CD14-positive monocyte (primary cell): ENCODE results near the gene COLQ. TPM values are rescaled to one million over a fixed set of nuclear protein-coding genes. Genes with fewer than 3 reads are reported as not detected.
A peak's percentile ranks its signal among the peaks of the same experiment; 100 is the strongest.

Experiments
- DNase-seq, 3 donors: peaks; one replicate each; pipeline ENCODE4 v3.0.0-alpha.2; 2011 to 2022
- H2AFZ ChIP-seq: 2 replicates; pipeline ENCODE4 v1.6.0; 2012; ENCODE audit warnings: mild to moderate bottlenecking, low read depth, low read length, inconsistent platforms; ENCODE audit not compliant: insufficient read depth, poor library complexity, severe bottlenecking
- H3K27ac ChIP-seq, 2 donors: 1 replicate in 1 of 2; 2 replicates in 1 of 2; pipeline ENCODE4 v1.5.1; 2012 to 2013; ENCODE audit warnings: low read length in 2 of 2, control low read depth in 1 of 2, inconsistent platforms in 1 of 2, low read depth in 1 of 2, mild to moderate bottlenecking in 1 of 2
- H3K27me3 ChIP-seq, 2 donors: one replicate each; pipeline versions ENCODE4 v1.6.0 to v1.6.1; 2011 to 2013; ENCODE audit warnings: low read length in 2 of 2; ENCODE audit not compliant: control insufficient read depth in 2 of 2, insufficient read depth in 2 of 2
- H3K36me3 ChIP-seq, 2 donors: replicated peaks in 1 of 2; 1 replicate in 1 of 2; 2 replicates in 1 of 2; pipeline versions ENCODE4 v1.5.1 to v1.6.1; 2012 to 2013; ENCODE audit warnings: low read length in 2 of 2, control low read depth in 1 of 2, inconsistent platforms in 1 of 2, mild to moderate bottlenecking in 1 of 2; ENCODE audit not compliant: insufficient read depth in 2 of 2, control insufficient read depth in 1 of 2
- H3K4me1 ChIP-seq, 2 donors: 1 replicate in 1 of 2; 2 replicates in 1 of 2; pipeline versions ENCODE4 v1.5.1 to v1.6.1; 2012 to 2013; ENCODE audit warnings: low read length in 2 of 2, control low read depth in 1 of 2, inconsistent platforms in 1 of 2, mild to moderate bottlenecking in 1 of 2, moderate library complexity in 1 of 2; ENCODE audit not compliant: insufficient read depth in 2 of 2, control insufficient read depth in 1 of 2
- H3K4me2 ChIP-seq: replicated peaks from 2 replicates; pipeline ENCODE3; 2012; ENCODE audit warnings: low read length, moderate library complexity, mild to moderate bottlenecking; ENCODE audit not compliant: poor library complexity, severe bottlenecking; ENCODE audit errors: extremely low read depth
- H3K4me3 ChIP-seq, 3 experiments: fragments of 200-600 bp in 1 of 3; sonication (generic) in 1 of 3; replicated peaks in 1 of 3; 1 replicate in 2 of 3; 2 replicates in 1 of 3; pipeline ENCODE4 v1.5.1; 2011 to 2013; ENCODE audit warnings: low read length in 3 of 3, mild to moderate bottlenecking in 3 of 3, control low read depth in 2 of 3, low read depth in 2 of 3, inconsistent platforms in 1 of 3, moderate library complexity in 1 of 3
- H3K79me2 ChIP-seq: 2 replicates; pipeline ENCODE4 v1.6.0; 2012; ENCODE audit warnings: mild to moderate bottlenecking, control low read depth, inconsistent platforms, low read length, moderate library complexity; ENCODE audit not compliant: insufficient read depth
- H3K9ac ChIP-seq: 2 replicates; pipeline ENCODE4 v1.6.0; 2017; ENCODE audit warnings: low read length, mild to moderate bottlenecking; ENCODE audit not compliant: insufficient read depth, poor library complexity, severe bottlenecking
- H3K9me3 ChIP-seq, 2 donors: replicated peaks in 1 of 2; 1 replicate in 1 of 2; 2 replicates in 1 of 2; pipeline versions ENCODE4 v1.5.1 to v1.6.1; 2012 to 2013; ENCODE audit warnings: low read length in 2 of 2, control low read depth in 1 of 2; ENCODE audit not compliant: control insufficient read depth in 1 of 2, insufficient read depth in 1 of 2
- H4K20me1 ChIP-seq: 2 replicates; pipeline ENCODE4 v1.6.0; 2012; ENCODE audit warnings: mild to moderate bottlenecking, low read length, control low read depth, moderate library complexity; ENCODE audit not compliant: insufficient read depth
- H3K27ac Mint-ChIP-seq, 7 donors: one replicate each; pipeline ENCODE4 v1.8.0; 2020; ENCODE audit warnings: mild to moderate bottlenecking in 7 of 7, mixed read lengths in 7 of 7, moderate library complexity in 6 of 7, inconsistent platforms in 2 of 7
- H3K27me3 Mint-ChIP-seq, 3 donors: one replicate each; pipeline ENCODE4 v1.8.0; 2021 to 2022; ENCODE audit warnings: low read depth in 3 of 3, mild to moderate bottlenecking in 3 of 3, mixed read lengths in 3 of 3, moderate library complexity in 3 of 3, inconsistent platforms in 1 of 3
- H3K36me3 Mint-ChIP-seq, 2 donors: one replicate each; pipeline ENCODE4 v1.8.0; 2020; ENCODE audit warnings: mixed read lengths in 2 of 2, inconsistent platforms in 1 of 2, mild to moderate bottlenecking in 1 of 2
- H3K4me1 Mint-ChIP-seq: one replicate; pipeline ENCODE4 v1.8.0; 2020; ENCODE audit warnings: mild to moderate bottlenecking, mixed read lengths
- H3K4me3 Mint-ChIP-seq, 2 donors: one replicate each; pipeline ENCODE4 v1.8.0; 2020; ENCODE audit warnings: mild to moderate bottlenecking in 2 of 2, mixed read lengths in 2 of 2, moderate library complexity in 1 of 2
- H3K9me3 Mint-ChIP-seq, 7 donors: one replicate each; pipeline ENCODE4 v1.8.0; 2020 to 2022; ENCODE audit warnings: mixed read lengths in 7 of 7, mild to moderate bottlenecking in 6 of 7, moderate library complexity in 6 of 7, inconsistent platforms in 2 of 7
- CTCF ChIP-seq: fragments of 200-600 bp; IDR thresholded peaks from one replicate; pipeline ENCODE4 v1.8.0; 2022; ENCODE audit warnings: antibody characterized with exemption, mild to moderate bottlenecking
- WGBS: methylation state at CpG from one replicate; pipeline ENCODE4 v1.1.5; 2013; ENCODE audit warnings: missing lambda C conversion rate; ENCODE audit not compliant: insufficient coverage; 5-methylcytosine and 5-hydroxymethylcytosine counted together
- intact Hi-C, 2 donors: fragments of 100-400 bp; cut with micrococcal nuclease; formaldehyde crosslinking; loops; one replicate each; pipeline versions ENCODE4 v1.15.0 to v1.15.1; 2023
- polyA plus RNA-seq, 3 donors: library from polyadenylated mRNA; depleted of rRNA in 1 of 3; unstranded in 2 of 3; stranded (reverse) in 1 of 3; fragments of 300-500 nt in 2 of 3; fragments of >200 nt in 1 of 3; fragmentation: Illumina TruSeq in 2 of 3; gene quantifications; 1 replicate in 2 of 3; 2 replicates in 1 of 3; pipeline ENCODE4 v1.2.3, GENCODE V29; 2012 to 2021

COLQ gene
- polyA plus RNA-seq, 3 donors, result 0.23 to 1.9 (median 0.73) TPM

- no peak for TF ChIP-seq CTCF
- Histone ChIP-seq H3K27ac (no peak overlapping the region), H3K9me3 (no peaks in the 10 kb centered on the region), H3K79me2 (no peaks in the 10 kb centered on the region), H2AFZ (no peak overlapping the region), H3K9ac (no peak overlapping the region), H3K4me2 (no peak overlapping the region), H3K27me3 (no peaks in the 10 kb centered on the region), H3K36me3 (no peaks in the 10 kb centered on the region), H4K20me1 (no peaks in the 10 kb centered on the region), H3K4me1 (peaks cover 0 to 5% of the 10 kb centered on the region in 2 donors), H3K4me3 (no peak overlapping the region)
- DNase-seq, result no peak
- peaks cover 0 to 3% (median 0%) of the 10 kb centered on the region in 7 donors for H3K9me3 Mint-ChIP-seq
- H3K27me3 Mint-ChIP-seq, result peaks cover 0 to 1% (median 0%) of the 10 kb centered on the region in 3 donors
- H3K27ac Mint-ChIP-seq, result peak overlapping the region in 1 of 7 donors; percentile 31
- no peak overlapping the region for H3K4me3 Mint-ChIP-seq
- H3K4me1 Mint-ChIP-seq, result peaks cover 9% of the 10 kb centered on the region
- peaks cover 0 to 2% of the 10 kb centered on the region in 2 donors for H3K36me3 Mint-ChIP-seq
- WGBS, result no CpG with 5 or more reads among the region's 2 CpGs
- intact Hi-C loops, result no loop called here
Observed at GRCh38 chr3:15490158-15490557, 31.3 kb downstream of the COLQ start.

GRCh38 chr3:15488002-15488401 lies 33.5 kb downstream of the COLQ start:
- Mint-ChIP-seq H3K36me3 (peaks cover 0 to 2% of the 10 kb centered on the region in 2 donors), H3K27ac (no peak overlapping the region), H3K4me1 (peaks cover 7% of the 10 kb centered on the region), H3K27me3 (peaks cover 0 to 1% (median 0%) of the 10 kb centered on the region in 3 donors), H3K4me3 (no peak overlapping the region), H3K9me3 (peaks cover 0 to 8% (median 0%) of the 10 kb centered on the region in 7 donors)
- H3K4me1 ChIP-seq, result peaks cover 0 to 5% of the 10 kb centered on the region in 2 donors
- TF ChIP-seq CTCF, result no peak
- no peak overlapping the region for H3K4me2 ChIP-seq
- intact Hi-C loops, result no loop called here
- H3K4me3 ChIP-seq, result no peak overlapping the region
- DNase-seq, result no peak
- H3K27ac ChIP-seq, result no peak overlapping the region
- no peaks in the 10 kb centered on the region for H4K20me1 ChIP-seq
- H2AFZ ChIP-seq, result no peak overlapping the region
- no peaks in the 10 kb centered on the region for H3K9me3 ChIP-seq
- H3K36me3 ChIP-seq, result no peaks in the 10 kb centered on the region
- no peak overlapping the region for H3K9ac ChIP-seq
- no peaks in the 10 kb centered on the region for H3K27me3 ChIP-seq
- H3K79me2 ChIP-seq, result no peaks in the 10 kb centered on the region
- WGBS, result 98% methylated on average over 5 of the region's 9 CpGs
